Effector memory CD4-positive, alpha-beta T cell (primary cell): ENCODE measurements around the gene SNX10.

Source experiments
- DNase-seq, 3 donors: peaks; one replicate each; pipeline ENCODE4 v3.0.0-alpha.2; 2020
- H3K27ac ChIP-seq: 2 replicates; pipeline ENCODE4 v1.7.0; 2013; ENCODE audit warnings: mild to moderate bottlenecking, low read length, moderate library complexity; ENCODE audit not compliant: insufficient read depth, poor library complexity, severe bottlenecking
- H3K27me3 ChIP-seq: replicated peaks from 2 replicates; pipeline ENCODE4 v1.7.0; 2013; ENCODE audit warnings: mild to moderate bottlenecking, low read length; ENCODE audit not compliant: insufficient read depth, control insufficient read depth, poor library complexity, severe bottlenecking
- H3K36me3 ChIP-seq: 2 replicates; pipeline ENCODE4 v1.7.0; 2013; ENCODE audit warnings: mild to moderate bottlenecking, low read length, moderate library complexity; ENCODE audit not compliant: control insufficient read depth, insufficient read depth
- H3K4me1 ChIP-seq: 2 replicates; pipeline ENCODE4 v1.7.0; 2013; ENCODE audit warnings: low read length, mild to moderate bottlenecking; ENCODE audit not compliant: control insufficient read depth, insufficient read depth, poor library complexity, severe bottlenecking
- H3K4me3 ChIP-seq: 2 replicates; pipeline ENCODE4 v1.7.0; 2013; ENCODE audit warnings: low read length, low read depth, mild to moderate bottlenecking; ENCODE audit not compliant: insufficient read depth, poor library complexity, severe bottlenecking
- H3K9me3 ChIP-seq: 2 replicates; pipeline ENCODE4 v1.7.0; 2013; ENCODE audit warnings: mild to moderate bottlenecking, low read length, moderate library complexity; ENCODE audit not compliant: control insufficient read depth

The SNX10 gene

GRCh38 chr7:26348234-26348851 lies 56.7 kb downstream of the SNX10 start:
- DNase-seq: no peak
- Histone ChIP-seq H3K4me3 (no peak overlapping the region), H3K27ac (no peak overlapping the region), H3K9me3 (no peaks in the 10 kb centered on the region), H3K4me1 (no peaks in the 10 kb centered on the region), H3K36me3 (peaks cover 16% of the 10 kb centered on the region), H3K27me3 (no peaks in the 10 kb centered on the region)

GRCh38 chr7:26349005-26349915 lies 57.6 kb downstream of the SNX10 start:
- Histone ChIP-seq H3K36me3 (peaks cover 16% of the 10 kb centered on the region), H3K4me3 (no peak overlapping the region), H3K9me3 (no peaks in the 10 kb centered on the region), H3K27me3 (no peaks in the 10 kb centered on the region), H3K27ac (no peak overlapping the region), H3K4me1 (no peaks in the 10 kb centered on the region)
- DNase-seq: no peak

GRCh38 chr7:26351171-26351570 lies 59.5 kb downstream of the SNX10 start:
- Histone ChIP-seq H3K4me1 (no peaks in the 10 kb centered on the region), H3K36me3 (peaks cover 16% of the 10 kb centered on the region), H3K4me3 (no peak overlapping the region), H3K9me3 (no peaks in the 10 kb centered on the region), H3K27ac (no peak overlapping the region), H3K27me3 (no peaks in the 10 kb centered on the region)
- no peak for DNase-seq

GRCh38 chr7:26356229-26356628 lies 64.6 kb downstream of the SNX10 start:
- Histone ChIP-seq H3K9me3 (no peaks in the 10 kb centered on the region), H3K4me3 (no peak overlapping the region), H3K36me3 (no peaks in the 10 kb centered on the region), H3K27me3 (no peaks in the 10 kb centered on the region), H3K27ac (no peak overlapping the region), H3K4me1 (no peaks in the 10 kb centered on the region)
- DNase-seq: no peak

GRCh38 chr7:26356929-26357798 lies 65.5 kb downstream of the SNX10 start:
- Histone ChIP-seq H3K36me3 (no peaks in the 10 kb centered on the region), H3K27ac (no peak overlapping the region)

GRCh38 chr7:26357799-26358151 lies 66.1 kb downstream of the SNX10 start:
- Histone ChIP-seq H3K27ac (no peak overlapping the region), H3K4me1 (no peaks in the 10 kb centered on the region), H3K9me3 (no peaks in the 10 kb centered on the region), H3K27me3 (no peaks in the 10 kb centered on the region), H3K36me3 (no peaks in the 10 kb centered on the region), H3K4me3 (no peak overlapping the region)
- DNase-seq: no peak

More at GRCh38 chr7:26356929-26357798, 65.5 kb downstream of the SNX10 start:
- DNase-seq: no peak
- Histone ChIP-seq H3K4me3 (no peak overlapping the region), H3K27me3 (no peaks in the 10 kb centered on the region), H3K9me3 (no peaks in the 10 kb centered on the region), H3K4me1 (no peaks in the 10 kb centered on the region)

GRCh38 chr7:26360650-26361049 lies 69.0 kb downstream of the SNX10 start:
- H3K9me3 ChIP-seq: no peaks in the 10 kb centered on the region

GRCh38 chr7:26361637-26362036 lies 70.0 kb downstream of the SNX10 start:
- DNase-seq: no peak
- Histone ChIP-seq H3K27me3 (no peaks in the 10 kb centered on the region), H3K36me3 (no peaks in the 10 kb centered on the region), H3K27ac (no peak overlapping the region), H3K9me3 (no peaks in the 10 kb centered on the region), H3K4me3 (no peak overlapping the region), H3K4me1 (no peaks in the 10 kb centered on the region)

More at GRCh38 chr7:26360650-26361049, 69.0 kb downstream of the SNX10 start:
- no peak for DNase-seq
- no peak overlapping the region for H3K4me3 ChIP-seq
- no peak overlapping the region for H3K27ac ChIP-seq
- H3K36me3 ChIP-seq: no peaks in the 10 kb centered on the region
- no peaks in the 10 kb centered on the region for H3K4me1 ChIP-seq
- no peaks in the 10 kb centered on the region for H3K27me3 ChIP-seq

- Histone ChIP-seq H3K9me3 (no peaks in the 10 kb centered on the region), H3K27ac (no peak overlapping the region), H3K4me3 (no peak overlapping the region), H3K4me1 (no peaks in the 10 kb centered on the region), H3K27me3 (no peaks in the 10 kb centered on the region), H3K36me3 (no peaks in the 10 kb centered on the region)
- no peak for DNase-seq
Measured at GRCh38 chr7:26363465-26363864, 71.8 kb downstream of the SNX10 start.
